Fibroblast of skin of right biceps (primary cell): ENCODE data around the gene SMG6.

ENCODE experiments used
- DNase-seq: peaks from one replicate; pipeline ENCODE4 v3.0.0-alpha.2; 2013

The SMG6 gene

GRCh38 chr17:2056206-2057174 is 247.1 kb downstream of the SMG6 start:
- peak; percentile 71 for DNase-seq

- peak; percentile 72 for DNase-seq
These were observed 248.0 kb downstream of the SMG6 start for GRCh38 chr17:2055292-2056205.

- peak; percentile 84 for DNase-seq
These were observed 248.9 kb downstream of the SMG6 start, which contains the start of gene HIC1 for GRCh38 chr17:2054512-2055291. Gene HIC1 (plus strand): TSS chr17:2055103. CDS start chr17:2056691, 1,588 bp downstream.

- DNase-seq: no peak
These were observed 249.4 kb downstream of the SMG6 start for GRCh38 chr17:2054262-2054511.

GRCh38 chr17:2053380-2054261 is 250.0 kb downstream of the SMG6 start:
- DNase-seq: peak; percentile 80

GRCh38 chr17:2051933-2052559 is 251.5 kb downstream of the SMG6 start:
- no peak for DNase-seq

- DNase-seq: peak; percentile 76
These were observed 252.3 kb downstream of the SMG6 start for GRCh38 chr17:2051061-2051932.

GRCh38 chr17:2050300-2051060 is 253.1 kb downstream of the SMG6 start:
- peak; percentile 81 for DNase-seq

GRCh38 chr17:2049333-2050299 is 254.0 kb downstream of the SMG6 start:
- DNase-seq: peak; percentile 85

GRCh38 chr17:2048805-2049204 is 254.8 kb downstream of the SMG6 start:
- no peak for DNase-seq

GRCh38 chr17:2047590-2047989 is 256.0 kb downstream of the SMG6 start:
- no peak for DNase-seq

GRCh38 chr17:2044263-2044894 is 259.2 kb downstream of the SMG6 start:
- DNase-seq: no peak

- DNase-seq: peak; percentile 72
These were observed 259.8 kb downstream of the SMG6 start for GRCh38 chr17:2043785-2044184.

GRCh38 chr17:2042933-2043332 is 260.7 kb downstream of the SMG6 start:
- DNase-seq: no peak

- peak; percentile 53 for DNase-seq
These were observed 261.2 kb downstream of the SMG6 start for GRCh38 chr17:2042390-2042847.

- peak; percentile 94 for DNase-seq
These were observed 261.8 kb downstream of the SMG6 start, which contains the start of gene OVCA2 for GRCh38 chr17:2041561-2042389. Gene OVCA2 (plus strand): TSS chr17:2042022. CDS start chr17:2042048, 26 bp downstream.
